PC-3 (cell line): ENCODE measurements around the gene CNTRL. TPM values are rescaled to one million over a fixed set of nuclear protein-coding genes. Genes with fewer than 3 reads are reported as not detected.

Experiments used
- ATAC-seq: fragments of 200-7000 bp; cut with Tn5 transposase; 2 replicates; pipeline ENCODE4 v1.9.1; 2020; ENCODE audit warnings: mild to moderate bottlenecking, moderate library complexity
- BruUV-seq: library from RNA; stranded (reverse); fragments of 400-500 nt; replicated peaks from 2 replicates; lab custom pipeline; 2021; lab: Mats Ljungman, UMichigan
- CTCF ChIA-PET: fragments of 300-600 bp; sonication (Branson Sonifier 250); formaldehyde crosslinking; loops from one replicate; lab custom pipeline; 2022; ENCODE audit warnings: antibody characterized with exemption; lab: Charles Lee
- POLR2A ChIA-PET: fragments of 300-600 bp; sonication (Branson Sonifier 250); formaldehyde crosslinking; loops from one replicate; lab custom pipeline; 2022; ENCODE audit warnings: antibody characterized with exemption; ENCODE audit not compliant: unreplicated experiment; lab: Charles Lee
- DNase-seq: peaks from one replicate; pipeline ENCODE4 v3.0.0-alpha.2; 2015
- H2AFZ ChIP-seq: fragments of 300-600 bp; sonication (generic); 2 replicates; pipeline ENCODE4 v1.6.0; 2016; ENCODE audit warnings: antibody characterized with exemption, low read length
- H3F3A ChIP-seq: fragments of 300-600 bp; sonication (generic); one replicate; pipeline ENCODE4 v1.6.0; 2017; ENCODE audit warnings: antibody characterized with exemption, low read length, control low read depth, mild to moderate bottlenecking; ENCODE audit not compliant: unreplicated experiment
- H3K27ac ChIP-seq: fragments of 300-600 bp; sonication (generic); 2 replicates; pipeline ENCODE4 v1.5.1; 2016; ENCODE audit warnings: mild to moderate bottlenecking, low read length
- H3K27me3 ChIP-seq: fragments of 300-600 bp; sonication (generic); 2 replicates; pipeline ENCODE4 v1.6.1; 2016; ENCODE audit warnings: low read length, mixed read lengths
- H3K36me3 ChIP-seq: fragments of 300-600 bp; sonication (generic); 2 replicates; pipeline ENCODE4 v1.6.1; 2016; ENCODE audit warnings: low read depth, mixed run types, low read length, mixed read lengths
- H3K4me1 ChIP-seq: fragments of 300-600 bp; sonication (generic); 2 replicates; pipeline ENCODE4 v1.5.1; 2016; ENCODE audit warnings: low read length; ENCODE audit not compliant: insufficient read depth
- H3K4me2 ChIP-seq: fragments of 300-600 bp; sonication (generic); 2 replicates; pipeline ENCODE4 v1.6.0; 2016; ENCODE audit warnings: low read length
- H3K4me3 ChIP-seq: fragments of 300-600 bp; sonication (generic); 2 replicates; pipeline ENCODE4 v1.5.1; 2016; ENCODE audit warnings: mild to moderate bottlenecking, low read length, mixed read lengths
- H3K79me2 ChIP-seq: fragments of 300-600 bp; sonication (generic); 2 replicates; pipeline ENCODE4 v1.6.1; 2017; ENCODE audit warnings: low read length, mixed read lengths
- H3K9ac ChIP-seq: fragments of 300-600 bp; sonication (generic); 2 replicates; pipeline ENCODE4 v1.6.0; 2016; ENCODE audit warnings: mild to moderate bottlenecking, low read length
- H3K9me2 ChIP-seq: fragments of 300-600 bp; sonication (generic); replicated peaks from 2 replicates; pipeline ENCODE4 v1.6.1; 2016; ENCODE audit warnings: mixed run types, low read length, mixed read lengths
- H3K9me3 ChIP-seq: fragments of 300-600 bp; sonication (generic); 2 replicates; pipeline ENCODE4 v1.6.1; 2016; ENCODE audit warnings: low read length, mixed read lengths
- H4K20me1 ChIP-seq: fragments of 300-600 bp; sonication (generic); 2 replicates; pipeline ENCODE4 v1.6.1; 2016; ENCODE audit warnings: low read length, mixed read lengths
- EZH2 ChIP-seq: fragments of 300-600 bp; sonication (generic); IDR thresholded peaks from one replicate; pipeline ENCODE4 v1.6.1; 2017; ENCODE audit warnings: antibody characterized with exemption, mild to moderate bottlenecking, low read length; ENCODE audit not compliant: unreplicated experiment
- EZH2phosphoT487 ChIP-seq: fragments of 300-600 bp; sonication (generic); IDR thresholded peaks from 2 replicates; pipeline ENCODE4 v1.6.1; 2018; ENCODE audit warnings: mild to moderate bottlenecking, antibody characterized with exemption, low read length, borderline replicate concordance
- intact Hi-C: fragments of 100-400 bp; cut with micrococcal nuclease; formaldehyde crosslinking; loops from 2 replicates; pipeline ENCODE4 v1.9.0; 2023
- total RNA-seq: library from RNA; depleted of rRNA; stranded (reverse); fragments of >200 nt; gene quantifications from 2 replicates; pipeline ENCODE4 v1.2.3, GENCODE V29; 2014
- TF ChIP-seq, protein P1 (sequence below): fragments of 300-600 bp; sonication (generic); conservative IDR thresholded peaks from 2 replicates; pipeline ENCODE4 v1.5.1; 2017; ENCODE audit warnings: antibody characterized with exemption, low read depth, mild to moderate bottlenecking, low read length

The CNTRL gene
- total RNA-seq, 1 experiment from 2014 or later: 6.0 TPM

DNA sequence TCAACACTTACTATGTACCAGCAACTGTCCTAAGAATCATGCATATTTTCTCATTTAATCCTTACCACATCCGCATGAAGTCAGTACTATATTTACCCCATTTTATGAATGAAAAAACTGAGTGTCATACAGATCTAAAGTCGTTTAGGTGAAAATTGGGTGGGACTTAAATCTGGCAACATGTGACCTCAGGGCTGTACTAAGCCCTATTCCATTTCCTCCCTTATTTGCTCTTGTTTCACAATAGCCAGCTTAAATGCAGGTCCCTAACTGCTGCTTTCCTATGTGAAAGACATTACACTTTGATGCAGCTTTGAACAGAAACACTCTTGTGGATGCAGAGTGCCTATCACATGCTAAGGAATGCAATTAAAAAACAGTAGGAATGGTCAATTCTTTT lies 129.4 kb downstream of the CNTRL start:
- H3K27ac ChIP-seq: no peak overlapping the region
- H3K9ac ChIP-seq: no peak overlapping the region
- DNase-seq (no peak), ATAC-seq (no peak)
- ChIA-PET CTCF (no interaction called here), POLR2A (no interaction called here)
- no peaks in the 10 kb centered on the region for H3K9me2 ChIP-seq
- H3K9me3 ChIP-seq: no peaks in the 10 kb centered on the region
- BruUV-seq: no TSS peak
- no peaks in the 10 kb centered on the region for H3K27me3 ChIP-seq
- intact Hi-C loops: no loop called here
- no peak overlapping the region for H3K4me3 ChIP-seq
- no peaks in the 10 kb centered on the region for H3K36me3 ChIP-seq
- no peaks in the 10 kb centered on the region for H3F3A ChIP-seq
- H4K20me1 ChIP-seq: peaks cover 20% of the 10 kb centered on the region
- peaks cover 31% of the 10 kb centered on the region for H3K79me2 ChIP-seq
- H3K4me2 ChIP-seq: no peak overlapping the region
- H2AFZ ChIP-seq: no peak overlapping the region
- TF ChIP-seq EZH2 (no peak), EZH2phosphoT487 (no peak)
- H3K4me1 ChIP-seq: peaks cover 5% of the 10 kb centered on the region

DNA sequence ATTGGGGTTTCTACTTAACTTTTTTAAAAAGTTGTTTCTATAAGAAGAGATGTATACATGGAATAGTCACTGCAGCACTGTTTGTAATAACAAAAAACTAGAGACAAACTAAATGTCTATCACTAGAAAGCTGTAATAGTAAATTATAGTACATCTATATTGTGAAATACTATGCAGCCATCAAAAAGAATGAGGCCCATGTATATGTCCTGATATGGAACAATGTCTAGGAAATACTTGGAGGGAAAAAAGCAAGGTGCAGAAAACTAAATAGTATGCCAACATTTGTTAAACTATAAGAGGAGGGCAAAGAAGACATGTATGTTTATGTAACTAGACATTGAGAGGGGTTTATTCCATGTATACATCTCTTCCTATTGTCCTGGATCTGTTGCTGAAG lies 129.9 kb downstream of the CNTRL start:
- no peaks in the 10 kb centered on the region for H3K9me3 ChIP-seq
- H3K4me2 ChIP-seq: no peak overlapping the region
- peaks cover 26% of the 10 kb centered on the region for H3K79me2 ChIP-seq
- no peaks in the 10 kb centered on the region for H3K9me2 ChIP-seq
- no peaks in the 10 kb centered on the region; the same call in 1 of the 2 replicates for H3K4me1 ChIP-seq
- H3K9ac ChIP-seq: no peak overlapping the region
- no peak for DNase-seq
- H3K36me3 ChIP-seq: no peaks in the 10 kb centered on the region
- no peaks in the 10 kb centered on the region for H3K27me3 ChIP-seq
- H3K4me3 ChIP-seq: no peak overlapping the region
- no peak overlapping the region for H3K27ac ChIP-seq
- intact Hi-C loops: no loop called here
- ATAC-seq: no peak
- no peak for TF ChIP-seq EZH2
- TF ChIP-seq EZH2phosphoT487: no peak
- H3F3A ChIP-seq: no peaks in the 10 kb centered on the region
- no TSS peak for BruUV-seq
- CTCF ChIA-PET: no interaction called here
- H4K20me1 ChIP-seq: peaks cover 15% of the 10 kb centered on the region
- POLR2A ChIA-PET: no interaction called here
- H2AFZ ChIP-seq: no peak overlapping the region

DNA sequence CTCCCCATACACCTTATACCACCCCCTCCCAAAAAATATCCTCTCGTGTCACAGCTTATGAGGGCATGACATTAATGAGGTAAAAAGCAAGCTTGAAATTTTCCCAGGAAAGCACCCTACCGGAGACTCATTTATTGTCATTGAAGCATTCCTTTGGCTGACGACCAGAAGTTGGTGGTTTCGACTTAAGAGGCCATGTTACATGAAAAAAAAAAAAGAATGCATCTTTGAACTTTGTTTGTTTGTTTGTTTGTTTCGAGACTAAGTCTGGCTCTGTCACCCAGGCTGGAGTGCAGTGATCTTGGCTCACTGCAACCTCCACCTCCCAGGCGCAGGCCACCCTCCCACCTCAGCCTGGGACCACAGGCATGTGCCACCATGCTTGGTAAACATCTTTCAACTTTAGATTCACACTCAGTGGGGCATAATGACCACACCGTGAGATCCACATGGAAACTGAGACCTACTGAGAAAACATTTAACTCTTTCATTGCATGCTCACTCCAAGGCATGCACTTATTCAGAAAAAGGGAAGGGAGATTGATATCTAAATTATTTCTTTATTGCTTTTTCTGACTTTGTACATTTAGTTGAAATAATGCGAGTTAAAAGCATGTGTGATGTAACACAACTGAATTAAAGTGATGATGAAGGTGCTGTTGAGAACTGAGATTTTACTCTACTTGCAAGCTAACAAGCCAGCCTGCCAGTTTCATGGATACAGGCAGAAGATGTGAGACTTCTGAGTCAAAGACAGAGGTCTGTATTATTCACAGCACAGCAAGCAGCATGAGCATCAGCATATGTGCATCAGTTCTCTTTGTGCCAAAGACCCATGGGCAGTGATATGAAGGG lies 132.0 kb downstream of the CNTRL start:
- no peaks in the 10 kb centered on the region for H3K36me3 ChIP-seq
- H3K9me2 ChIP-seq: no peaks in the 10 kb centered on the region
- no peaks in the 10 kb centered on the region for H3K9me3 ChIP-seq
- H3K4me1 ChIP-seq: no peaks in the 10 kb centered on the region; the same call in 1 of the 2 replicates
- H3F3A ChIP-seq: no peaks in the 10 kb centered on the region
- H3K27me3 ChIP-seq: no peaks in the 10 kb centered on the region
- H3K27ac ChIP-seq: no peak overlapping the region
- TF ChIP-seq, protein P1, sequence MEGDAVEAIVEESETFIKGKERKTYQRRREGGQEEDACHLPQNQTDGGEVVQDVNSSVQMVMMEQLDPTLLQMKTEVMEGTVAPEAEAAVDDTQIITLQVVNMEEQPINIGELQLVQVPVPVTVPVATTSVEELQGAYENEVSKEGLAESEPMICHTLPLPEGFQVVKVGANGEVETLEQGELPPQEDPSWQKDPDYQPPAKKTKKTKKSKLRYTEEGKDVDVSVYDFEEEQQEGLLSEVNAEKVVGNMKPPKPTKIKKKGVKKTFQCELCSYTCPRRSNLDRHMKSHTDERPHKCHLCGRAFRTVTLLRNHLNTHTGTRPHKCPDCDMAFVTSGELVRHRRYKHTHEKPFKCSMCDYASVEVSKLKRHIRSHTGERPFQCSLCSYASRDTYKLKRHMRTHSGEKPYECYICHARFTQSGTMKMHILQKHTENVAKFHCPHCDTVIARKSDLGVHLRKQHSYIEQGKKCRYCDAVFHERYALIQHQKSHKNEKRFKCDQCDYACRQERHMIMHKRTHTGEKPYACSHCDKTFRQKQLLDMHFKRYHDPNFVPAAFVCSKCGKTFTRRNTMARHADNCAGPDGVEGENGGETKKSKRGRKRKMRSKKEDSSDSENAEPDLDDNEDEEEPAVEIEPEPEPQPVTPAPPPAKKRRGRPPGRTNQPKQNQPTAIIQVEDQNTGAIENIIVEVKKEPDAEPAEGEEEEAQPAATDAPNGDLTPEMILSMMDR: no peak
- TF ChIP-seq EZH2 (no peak), EZH2phosphoT487 (no peak)
- ChIA-PET CTCF (no interaction called here), POLR2A (interaction anchor here (0.6 kb wide), 1 partner anchor 219 kb away, joined by 4 read pairs; no protein-coding TSS in a partner anchor)
- no peak overlapping the region for H3K4me3 ChIP-seq
- no peak overlapping the region for H2AFZ ChIP-seq
- H3K79me2 ChIP-seq: peaks cover 5% of the 10 kb centered on the region; the same call in 1 of the 2 replicates
- H4K20me1 ChIP-seq: no peaks in the 10 kb centered on the region
- no peak overlapping the region for H3K9ac ChIP-seq
- DNase-seq (no peak), ATAC-seq (no peak)
- intact Hi-C loops: no loop called here
- no peak overlapping the region for H3K4me2 ChIP-seq
- no TSS peak for BruUV-seq
